ENCODE data around the gene TTC6. TPM values are rescaled to one million over a fixed set of nuclear protein-coding genes. Genes with fewer than 3 reads are reported as not detected.

Gene TTC6
- total RNA-seq, 1 experiment from 2014 or later, result not detected

DNA sequence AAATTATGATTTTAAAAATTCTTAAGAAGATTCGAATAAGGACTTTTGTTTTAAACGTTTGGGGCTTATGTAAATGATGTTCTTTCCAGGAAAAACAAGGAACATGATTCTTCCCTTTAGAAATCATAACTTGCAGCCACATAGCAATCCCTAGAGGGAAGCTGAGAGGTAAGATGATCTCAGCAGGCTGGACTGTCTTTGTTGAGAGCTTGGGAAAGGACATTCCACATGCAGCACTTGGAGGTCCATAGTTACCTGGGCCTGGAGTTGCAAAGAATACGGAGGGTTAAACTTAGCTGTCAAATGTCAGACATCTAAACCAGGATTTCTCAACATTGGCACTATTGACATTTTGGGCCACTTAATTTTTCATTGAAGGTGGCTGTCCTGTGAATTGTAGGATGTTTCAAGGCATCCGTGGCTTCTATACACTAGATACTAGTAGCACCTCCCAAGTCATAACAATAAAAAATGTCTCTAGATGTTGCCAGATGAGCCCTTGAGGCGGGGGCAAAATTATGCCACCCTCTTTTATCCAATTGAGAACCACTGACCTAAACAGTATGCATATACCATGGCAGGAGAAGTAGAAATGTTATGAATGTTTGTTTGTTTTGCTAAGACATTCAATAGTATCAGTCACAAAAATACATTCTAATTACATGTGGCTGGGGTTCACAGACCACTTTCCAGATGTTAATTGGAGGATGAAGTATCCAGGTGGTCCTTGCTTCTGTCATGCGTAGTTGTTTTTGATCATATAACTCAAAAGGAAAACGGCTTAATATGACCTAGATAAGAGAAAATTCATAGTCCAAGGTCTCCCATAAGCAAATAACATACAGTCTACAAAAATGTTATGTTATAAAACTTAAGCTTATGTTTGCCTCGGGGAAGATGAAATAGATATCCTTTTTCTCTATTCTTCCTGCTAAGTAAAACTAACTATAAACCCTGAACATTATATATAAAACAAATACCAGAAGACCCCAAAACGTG is 30.5 kb downstream of the TTC6 start:
- DNase-seq (ENCODE audit: low read depth), result no peak

GRCh38 chr14:37637341-37637740 is 41.9 kb downstream of the TTC6 start:
- no peak for DNase-seq (ENCODE audit: low read depth)

DNA sequence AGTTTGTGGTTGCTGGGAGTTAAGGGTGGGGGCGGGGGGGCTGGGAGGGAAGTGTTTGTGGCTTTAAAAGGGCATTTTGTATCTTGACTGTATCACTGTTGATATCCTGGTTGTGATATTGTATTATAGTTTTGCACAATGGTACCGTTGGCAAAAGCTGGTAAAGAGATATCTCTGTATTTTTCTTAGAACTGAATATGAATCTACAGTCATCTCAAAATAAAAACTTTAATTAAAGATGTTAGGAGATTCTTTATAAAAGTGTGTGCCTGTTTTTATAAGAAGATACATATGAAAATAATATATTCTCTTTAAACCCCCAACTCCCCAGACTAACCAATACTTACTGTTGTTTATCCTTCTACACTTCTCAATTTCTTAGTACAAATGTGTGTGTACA is 43.2 kb downstream of the TTC6 start:
- DNase-seq (ENCODE audit: low read depth), result no peak

DNA sequence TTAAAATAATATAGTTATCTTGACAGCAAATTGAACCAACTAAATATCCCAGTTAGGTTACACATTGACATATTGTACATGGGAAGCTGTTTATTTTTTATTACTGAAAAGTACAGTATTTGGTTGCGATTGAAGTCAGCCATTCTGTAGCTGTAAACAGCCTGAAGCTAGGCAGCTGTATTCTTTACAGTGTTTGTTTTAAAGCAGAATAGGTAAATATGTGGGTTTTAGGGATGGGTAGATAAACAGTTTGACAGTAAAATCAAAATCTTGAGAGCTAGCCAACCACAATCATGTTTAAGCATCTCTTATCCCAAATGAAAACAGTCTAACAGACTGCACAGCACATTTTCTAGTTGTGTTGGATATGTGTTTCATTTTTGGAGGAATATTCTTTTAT is 45.7 kb downstream of the TTC6 start:
- DNase-seq (ENCODE audit: low read depth), result no peak

GRCh38 chr14:37642125-37642524 is 46.7 kb downstream of the TTC6 start:
- no peak for DNase-seq (ENCODE audit: low read depth)

DNA sequence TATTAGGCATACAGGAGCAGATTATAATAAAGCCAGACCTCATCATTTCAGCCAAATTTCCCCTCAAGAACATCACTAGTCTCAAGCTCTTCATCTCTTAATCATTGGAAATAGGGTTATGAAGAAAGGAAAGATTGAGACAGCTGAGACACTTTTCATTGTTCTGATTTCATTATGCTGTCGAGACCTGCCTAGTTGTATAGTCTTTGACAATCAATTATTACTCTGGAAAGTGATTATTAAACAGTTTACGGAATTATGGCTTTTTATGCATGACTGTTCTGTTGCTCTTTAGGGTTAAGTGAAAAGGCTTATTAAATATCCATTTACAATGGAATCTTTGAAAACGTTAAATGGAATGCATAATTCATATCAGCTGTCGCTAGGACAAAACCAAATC is 48.3 kb downstream of the TTC6 start:
- DNase-seq (ENCODE audit: low read depth), result no peak

Other genes starting within 250 kb of the TTC6 start
- not detected in 2 replicates for gene FOXA1, start 380 bp upstream of the TTC6 start, total RNA-seq (2014; rRNA removed; shearing (Covaris generic))

All from RPMI7951 (cell line).